OCI-LY1 (cell line): ENCODE measurements around the gene SFXN2.

ENCODE experiments used
- H2AFZ ChIP-seq: fragments of 200-600 bp; sonication (generic), shearing (Covaris generic); 2 replicates; pipeline ENCODE4 v1.6.0; 2014; ENCODE audit warnings: antibody characterized with exemption, mild to moderate bottlenecking, low read length
- H3F3A ChIP-seq: fragments of 200-600 bp; sonication (generic), shearing (Covaris generic); 2 replicates; pipeline ENCODE4 v1.6.0; 2014; ENCODE audit warnings: mild to moderate bottlenecking, antibody characterized with exemption, low read length, moderate library complexity; ENCODE audit not compliant: insufficient read depth
- H3K27ac ChIP-seq: fragments of 200-600 bp; sonication (generic); 2 replicates; pipeline ENCODE4 v1.5.1; 2014; ENCODE audit warnings: low read length, mixed run types, mild to moderate bottlenecking, low read depth; ENCODE audit not compliant: poor library complexity, severe bottlenecking
- H3K27me3 ChIP-seq: fragments of 200-600 bp; sonication (generic); 2 replicates; pipeline ENCODE4 v1.6.0; 2014; ENCODE audit warnings: antibody characterized with exemption, mild to moderate bottlenecking, low read length, moderate library complexity; ENCODE audit not compliant: insufficient read depth
- H3K36me3 ChIP-seq: fragments of 200-600 bp; sonication (generic); 2 replicates; pipeline ENCODE4 v1.6.1; 2014; ENCODE audit warnings: mild to moderate bottlenecking, antibody characterized with exemption, low read length, moderate library complexity, mixed read lengths; ENCODE audit not compliant: insufficient read depth
- H3K4me1 ChIP-seq: fragments of 200-600 bp; sonication (generic); 2 replicates; pipeline ENCODE4 v1.5.1; 2014; ENCODE audit warnings: mild to moderate bottlenecking, low read length, moderate library complexity; ENCODE audit not compliant: insufficient read depth, severe bottlenecking
- H3K4me2 ChIP-seq: fragments of 200-600 bp; sonication (generic), shearing (Covaris generic); 2 replicates; pipeline ENCODE4 v1.6.1; 2014; ENCODE audit warnings: low read length
- H3K4me3 ChIP-seq: fragments of 200-600 bp; sonication (generic); 2 replicates; pipeline ENCODE4 v1.5.1; 2014; ENCODE audit warnings: low read length, low read depth, mild to moderate bottlenecking, mixed read lengths; ENCODE audit not compliant: poor library complexity, severe bottlenecking
- H3K79me2 ChIP-seq: fragments of 200-600 bp; shearing (Covaris generic); 2 replicates; pipeline ENCODE4 v1.6.1; 2016; ENCODE audit warnings: mixed run types, low read length, mixed read lengths; ENCODE audit not compliant: insufficient read depth
- H3K9ac ChIP-seq: fragments of 200-600 bp; sonication (generic), shearing (Covaris generic); 2 replicates; pipeline ENCODE4 v1.6.1; 2014; ENCODE audit warnings: mild to moderate bottlenecking, low read length, mixed read lengths
- H3K9me2 ChIP-seq: fragments of 200-600 bp; sonication (generic), shearing (Covaris generic); 2 replicates; pipeline ENCODE4 v1.6.1; 2014; ENCODE audit warnings: low read depth, mild to moderate bottlenecking, low read length, mixed read lengths
- H3K9me3 ChIP-seq: fragments of 200-600 bp; shearing (Covaris generic); 2 replicates; pipeline ENCODE4 v1.6.1; 2014; ENCODE audit warnings: low read length, mixed read lengths
- H4K20me1 ChIP-seq: fragments of 200-600 bp; sonication (generic), shearing (Covaris generic); 2 replicates; pipeline ENCODE4 v1.6.0; 2016; ENCODE audit warnings: mild to moderate bottlenecking, low read length; ENCODE audit not compliant: insufficient read depth
- EZH2 ChIP-seq: fragments of 200-600 bp; sonication (generic), shearing (Covaris generic); IDR thresholded peaks from 2 replicates; pipeline ENCODE4 v1.8.0; 2017; ENCODE audit warnings: borderline replicate concordance, mixed run types, mild to moderate bottlenecking, antibody characterized with exemption, low read length, moderate library complexity, mixed read lengths
- TF ChIP-seq, protein P1 (sequence below): fragments of 200-600 bp; sonication (generic), shearing (Covaris generic); IDR thresholded peaks from 2 replicates; pipeline ENCODE4 v1.5.1; 2017; ENCODE audit warnings: mild to moderate bottlenecking, antibody characterized with exemption, low read length, moderate library complexity, mixed read lengths

The SFXN2 gene

DNA sequence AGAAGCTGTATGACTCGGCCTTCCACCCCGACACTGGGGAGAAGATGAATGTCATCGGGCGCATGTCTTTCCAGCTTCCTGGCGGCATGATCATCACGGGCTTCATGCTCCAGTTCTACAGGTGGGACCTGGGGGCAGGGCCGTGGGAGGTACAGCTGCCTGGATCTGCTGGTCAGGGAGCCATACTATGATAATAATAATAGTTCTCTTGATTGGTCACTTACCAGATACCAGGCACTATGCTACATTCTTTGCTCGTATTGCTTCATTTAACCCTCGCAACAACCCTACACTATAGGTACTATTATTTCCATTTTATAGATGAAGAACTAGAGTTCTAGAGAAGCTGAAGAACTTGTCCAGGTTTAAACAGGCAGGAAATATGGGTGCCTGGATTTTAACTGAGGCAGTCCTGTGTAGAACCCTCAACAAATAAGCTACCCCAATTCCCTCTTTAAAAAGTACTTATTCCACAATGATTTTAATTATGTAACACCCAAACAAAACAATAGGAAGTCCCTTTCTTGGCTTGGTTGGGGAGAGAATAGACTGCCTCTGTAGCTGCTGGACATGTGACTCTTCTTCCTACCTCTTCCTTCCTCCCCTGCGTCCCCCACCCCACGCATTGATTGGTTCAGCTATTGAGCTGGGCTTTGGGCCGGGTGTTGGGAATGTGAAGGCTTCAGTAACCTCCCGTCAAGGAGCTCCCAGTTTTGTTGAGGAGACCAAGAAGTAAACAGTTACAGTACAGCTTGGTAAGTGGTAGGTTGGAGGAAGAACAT is 12.8 kb downstream of the SFXN2 start:
- no peak overlapping the region for H3K9ac ChIP-seq
- no peaks in the 10 kb centered on the region for H3K9me3 ChIP-seq
- H4K20me1 ChIP-seq = no peaks in the 10 kb centered on the region
- H3K9me2 ChIP-seq = no peaks in the 10 kb centered on the region
- H3K4me2 ChIP-seq = no peak overlapping the region
- no peaks in the 10 kb centered on the region for H3K27me3 ChIP-seq
- peaks cover 34% of the 10 kb centered on the region for H3K36me3 ChIP-seq
- H3K4me3 ChIP-seq = no peak overlapping the region
- no peaks in the 10 kb centered on the region for H3K4me1 ChIP-seq
- H3F3A ChIP-seq = no peaks in the 10 kb centered on the region
- H3K79me2 ChIP-seq = no peaks in the 10 kb centered on the region
- no peak overlapping the region for H3K27ac ChIP-seq
- H2AFZ ChIP-seq = no peak overlapping the region
- no peak for TF ChIP-seq EZH2
- TF ChIP-seq, protein P1, sequence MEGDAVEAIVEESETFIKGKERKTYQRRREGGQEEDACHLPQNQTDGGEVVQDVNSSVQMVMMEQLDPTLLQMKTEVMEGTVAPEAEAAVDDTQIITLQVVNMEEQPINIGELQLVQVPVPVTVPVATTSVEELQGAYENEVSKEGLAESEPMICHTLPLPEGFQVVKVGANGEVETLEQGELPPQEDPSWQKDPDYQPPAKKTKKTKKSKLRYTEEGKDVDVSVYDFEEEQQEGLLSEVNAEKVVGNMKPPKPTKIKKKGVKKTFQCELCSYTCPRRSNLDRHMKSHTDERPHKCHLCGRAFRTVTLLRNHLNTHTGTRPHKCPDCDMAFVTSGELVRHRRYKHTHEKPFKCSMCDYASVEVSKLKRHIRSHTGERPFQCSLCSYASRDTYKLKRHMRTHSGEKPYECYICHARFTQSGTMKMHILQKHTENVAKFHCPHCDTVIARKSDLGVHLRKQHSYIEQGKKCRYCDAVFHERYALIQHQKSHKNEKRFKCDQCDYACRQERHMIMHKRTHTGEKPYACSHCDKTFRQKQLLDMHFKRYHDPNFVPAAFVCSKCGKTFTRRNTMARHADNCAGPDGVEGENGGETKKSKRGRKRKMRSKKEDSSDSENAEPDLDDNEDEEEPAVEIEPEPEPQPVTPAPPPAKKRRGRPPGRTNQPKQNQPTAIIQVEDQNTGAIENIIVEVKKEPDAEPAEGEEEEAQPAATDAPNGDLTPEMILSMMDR = no peak

DNA sequence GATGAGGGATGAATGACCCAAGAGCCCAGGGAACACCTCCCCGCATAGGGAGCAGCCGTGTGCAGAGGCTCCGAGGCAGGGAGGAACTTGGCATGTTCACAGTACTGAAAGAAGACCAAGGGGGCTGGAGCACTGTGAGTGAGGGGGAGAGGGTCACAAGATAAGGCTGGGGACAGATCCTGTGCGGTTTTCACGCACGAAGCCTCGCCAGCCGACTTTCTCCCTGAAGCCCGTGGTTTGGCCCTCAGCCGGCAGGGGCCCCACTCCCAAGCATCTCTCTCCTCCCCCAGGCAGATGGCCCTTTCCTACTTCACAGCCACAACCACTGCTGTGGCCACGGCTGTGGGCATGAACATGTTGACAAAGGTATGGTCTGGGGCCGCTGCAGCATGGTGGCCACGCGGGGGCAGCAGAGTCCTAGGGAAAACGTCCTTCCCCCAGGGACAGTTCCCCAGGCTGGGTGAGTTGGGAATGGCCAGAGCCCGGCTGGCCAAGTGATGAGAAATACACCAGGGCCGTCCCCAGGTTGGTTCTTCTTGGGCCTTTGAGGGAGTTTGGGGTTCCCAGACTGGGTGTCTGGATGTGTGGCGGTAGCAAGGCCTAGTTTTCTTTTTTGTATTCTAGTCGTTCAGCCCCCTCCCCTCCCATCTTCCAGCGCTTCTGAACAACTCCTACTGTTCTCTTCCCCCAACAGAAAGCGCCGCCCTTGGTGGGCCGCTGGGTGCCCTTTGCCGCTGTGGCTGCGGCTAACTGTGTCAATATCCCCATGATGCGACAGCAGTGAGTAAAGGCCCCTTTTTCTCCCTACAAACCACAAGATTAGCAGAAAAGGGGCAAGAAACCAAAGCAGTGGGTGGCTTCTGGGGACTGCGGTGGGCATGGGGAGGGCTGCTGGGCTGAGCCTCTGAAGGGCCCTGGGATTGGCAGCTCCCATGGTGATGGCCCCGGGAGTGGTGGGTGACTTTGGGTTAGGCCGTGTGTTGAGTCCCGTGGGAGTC is 14.9 kb downstream of the SFXN2 start:
- Histone ChIP-seq H3F3A (no peaks in the 10 kb centered on the region), H3K9me3 (no peaks in the 10 kb centered on the region), H3K4me1 (no peaks in the 10 kb centered on the region), H4K20me1 (no peaks in the 10 kb centered on the region), H3K4me3 (no peak overlapping the region), H3K27me3 (no peaks in the 10 kb centered on the region), H3K4me2 (no peak overlapping the region), H3K9ac (no peak overlapping the region), H3K27ac (no peak overlapping the region), H3K9me2 (no peaks in the 10 kb centered on the region), H3K79me2 (no peaks in the 10 kb centered on the region), H3K36me3 (peaks cover 35% of the 10 kb centered on the region), H2AFZ (no peak overlapping the region)
- no peak for TF ChIP-seq EZH2
- TF ChIP-seq, protein P1 = peak; percentile 43

DNA sequence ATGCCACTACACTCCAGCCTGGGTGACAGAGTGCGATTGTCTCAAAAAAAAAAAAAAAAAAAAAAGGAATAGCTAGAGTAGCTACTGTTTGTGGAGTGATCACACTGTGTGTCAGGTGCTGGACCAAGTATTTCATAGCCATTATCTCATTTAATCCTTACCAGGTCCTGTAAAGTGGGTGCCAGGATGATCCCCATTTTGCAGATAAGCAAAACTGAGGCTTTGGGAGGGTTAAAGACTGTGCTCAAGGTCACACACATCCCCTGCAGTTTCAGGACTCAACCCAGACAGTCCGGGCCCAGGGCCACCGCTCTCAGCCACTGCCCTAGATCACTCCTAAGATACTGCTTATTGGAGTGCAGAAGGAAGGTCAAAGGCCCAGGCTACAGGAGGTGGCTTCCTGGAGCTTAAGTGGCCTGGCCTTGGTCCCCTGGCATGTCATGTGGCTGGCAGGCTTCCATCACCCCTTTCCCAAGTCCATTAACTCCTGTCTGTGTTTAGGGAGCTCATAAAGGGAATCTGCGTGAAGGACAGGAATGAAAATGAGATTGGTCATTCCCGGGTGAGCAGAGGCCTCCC is 16.9 kb downstream of the SFXN2 start:
- Histone ChIP-seq H3K36me3 (peaks cover 35% of the 10 kb centered on the region), H3K9me3 (no peaks in the 10 kb centered on the region), H2AFZ (no peak overlapping the region), H3F3A (no peaks in the 10 kb centered on the region), H3K4me2 (no peak overlapping the region), H3K9ac (no peak overlapping the region), H3K9me2 (no peaks in the 10 kb centered on the region), H3K79me2 (no peaks in the 10 kb centered on the region), H3K27me3 (no peaks in the 10 kb centered on the region), H3K4me1 (no peaks in the 10 kb centered on the region), H3K4me3 (no peak overlapping the region), H3K27ac (no peak overlapping the region), H4K20me1 (no peaks in the 10 kb centered on the region)
- no peak for TF ChIP-seq EZH2
- TF ChIP-seq, protein P1 = no peak
